Mucosa of descending colon (tissue), 3 donors: ENCODE data around the gene PDE2A. TPM values are rescaled to one million over a fixed set of nuclear protein-coding genes. Genes with fewer than 3 reads are reported as not detected.
"Not testable (repeated sequence)": the region's sequence is repeated elsewhere in the genome, so short reads cannot be mapped to it uniquely, and the experiment has no call there.

Experiments
- ATAC-seq: fragments of 200-7000 bp; cut with Tn5 transposase; one replicate; pipeline ENCODE4 v1.9.1; 2020; ENCODE audit warnings: mild to moderate bottlenecking, moderate library complexity
- DNase-seq, 3 donors: peaks; one replicate each; pipeline ENCODE4 v3.0.0-alpha.2; 2020
- H3K36me3 ChIP-seq: fragments of 200-600 bp; one replicate; pipeline ENCODE4 v1.8.0; 2021; ENCODE audit warnings: low read depth, mild to moderate bottlenecking
- H3K4me1 ChIP-seq: fragments of 200-600 bp; one replicate; pipeline ENCODE4 v1.8.0; 2021; ENCODE audit warnings: low read depth, mild to moderate bottlenecking
- H3K4me3 ChIP-seq: fragments of 200-600 bp; one replicate; pipeline ENCODE4 v1.8.0; 2021; ENCODE audit warnings: mild to moderate bottlenecking
- H3K9me3 ChIP-seq: fragments of 200-600 bp; one replicate; pipeline ENCODE4 v1.8.0; 2021; ENCODE audit warnings: mild to moderate bottlenecking
- intact Hi-C, 2 donors: fragments of 100-400 bp; cut with DNase I in 1 of 2; cut with micrococcal nuclease in 1 of 2; formaldehyde crosslinking; loops; one replicate each; pipeline versions ENCODE4 v1.11.0 to v1.11.1; 2022; cut with DNase I, micrococcal nuclease
- total RNA-seq, 3 donors: library from RNA; stranded (reverse); fragmentation: NEBNext Ultra II Directional in 2 of 3; extraction: Animal tissue kit (Norgen Biotek cat#: 25700) in 2 of 3; gene quantifications; one replicate each; pipeline versions ENCODE4 v1.2.1 to v1.2.4, GENCODE V29; 2021 to 2023
- TF ChIP-seq, protein P1 (sequence below): fragments of 200-600 bp; IDR thresholded peaks from one replicate; pipeline ENCODE4 v1.8.0; 2022; ENCODE audit warnings: antibody characterized with exemption, mild to moderate bottlenecking
- donor health status: DM: no; HTN: no; CAD: no; lungs with moderate emphysema.
- donor health status: DM: no; HTN: no; CAD: no.
- donor health status: DM: no; HTN: yes; CAD: no.

Gene PDE2A
- total RNA-seq, 3 donors from 2014 or later: 7.0 to 45.9 (median 9.6) TPM

DNA sequence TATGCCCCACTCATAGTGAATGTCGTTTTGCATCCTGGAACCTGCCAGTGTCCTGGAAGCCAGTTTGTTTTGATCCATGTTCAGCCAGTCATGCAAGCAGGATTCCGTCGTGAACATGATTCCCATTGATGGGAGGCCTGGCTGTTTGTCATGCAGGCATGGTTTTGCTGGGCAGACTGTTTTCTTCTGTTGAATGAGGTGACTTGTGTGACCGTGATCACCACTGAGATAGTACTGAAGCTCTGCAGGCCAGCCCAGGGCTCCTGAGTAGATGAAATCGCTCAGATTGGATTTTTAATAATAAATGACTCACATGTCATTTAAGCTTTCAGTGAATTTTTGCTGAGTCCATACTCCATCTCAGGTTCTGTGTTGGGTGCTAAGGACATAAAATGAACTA is 117.8 kb downstream of the PDE2A start:
- Histone ChIP-seq H3K9me3 (no peaks in the 10 kb centered on the region), H3K4me1 (no peaks in the 10 kb centered on the region), H3K36me3 (no peaks in the 10 kb centered on the region), H3K4me3 (no peak overlapping the region)
- ATAC-seq: no peak
- intact Hi-C loops: no loop called here
- no peak for DNase-seq
- TF ChIP-seq, protein P1, sequence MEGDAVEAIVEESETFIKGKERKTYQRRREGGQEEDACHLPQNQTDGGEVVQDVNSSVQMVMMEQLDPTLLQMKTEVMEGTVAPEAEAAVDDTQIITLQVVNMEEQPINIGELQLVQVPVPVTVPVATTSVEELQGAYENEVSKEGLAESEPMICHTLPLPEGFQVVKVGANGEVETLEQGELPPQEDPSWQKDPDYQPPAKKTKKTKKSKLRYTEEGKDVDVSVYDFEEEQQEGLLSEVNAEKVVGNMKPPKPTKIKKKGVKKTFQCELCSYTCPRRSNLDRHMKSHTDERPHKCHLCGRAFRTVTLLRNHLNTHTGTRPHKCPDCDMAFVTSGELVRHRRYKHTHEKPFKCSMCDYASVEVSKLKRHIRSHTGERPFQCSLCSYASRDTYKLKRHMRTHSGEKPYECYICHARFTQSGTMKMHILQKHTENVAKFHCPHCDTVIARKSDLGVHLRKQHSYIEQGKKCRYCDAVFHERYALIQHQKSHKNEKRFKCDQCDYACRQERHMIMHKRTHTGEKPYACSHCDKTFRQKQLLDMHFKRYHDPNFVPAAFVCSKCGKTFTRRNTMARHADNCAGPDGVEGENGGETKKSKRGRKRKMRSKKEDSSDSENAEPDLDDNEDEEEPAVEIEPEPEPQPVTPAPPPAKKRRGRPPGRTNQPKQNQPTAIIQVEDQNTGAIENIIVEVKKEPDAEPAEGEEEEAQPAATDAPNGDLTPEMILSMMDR: no peak

DNA sequence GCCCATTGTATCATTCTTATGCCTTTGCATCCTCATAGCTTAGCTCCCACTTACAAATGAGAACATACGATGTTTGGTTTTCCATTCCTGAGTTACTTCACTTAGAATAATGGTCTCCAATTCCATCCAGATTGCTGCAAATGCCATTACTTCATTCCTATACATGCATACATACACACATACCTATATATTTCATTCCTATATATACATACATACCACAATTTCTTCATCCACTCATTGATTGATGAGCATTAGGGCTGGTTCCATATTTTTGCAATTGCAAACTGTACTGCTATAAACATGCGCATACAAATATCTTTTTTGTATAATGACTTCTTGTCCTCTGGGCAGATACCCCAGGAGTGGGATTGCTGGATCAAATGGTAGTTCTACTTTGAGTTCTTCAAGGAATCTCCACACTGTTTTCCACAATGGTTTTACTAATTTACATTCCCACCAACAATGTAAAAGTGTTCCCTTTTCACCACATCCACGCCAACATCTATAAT is 119.2 kb downstream of the PDE2A start:
- H3K4me3 ChIP-seq, H3K4me1 ChIP-seq, H3K9me3 ChIP-seq, ATAC-seq, intact Hi-C loops, DNase-seq, H3K36me3 ChIP-seq: not testable (repeated sequence)

DNA sequence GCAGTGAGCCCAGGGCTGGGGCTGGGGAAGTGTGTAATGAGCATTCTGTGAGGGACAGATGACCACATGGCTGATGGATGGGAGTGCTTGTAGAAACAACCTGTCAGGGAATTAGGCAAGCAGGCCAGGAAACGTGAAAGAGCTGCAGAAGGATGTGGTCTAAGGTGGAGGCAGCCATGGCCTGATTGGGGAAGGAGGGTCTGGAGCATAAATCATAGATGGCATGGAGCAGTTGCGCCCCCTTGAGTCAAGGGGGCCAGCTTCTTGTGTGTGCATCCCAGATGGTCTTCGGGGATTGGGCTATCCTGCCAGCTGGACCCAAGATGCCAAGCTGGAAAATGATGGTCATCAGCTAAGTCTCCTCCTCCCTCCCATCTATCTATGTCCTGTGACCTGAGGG is 120.5 kb downstream of the PDE2A start:
- no peaks in the 10 kb centered on the region for H3K4me1 ChIP-seq
- no peaks in the 10 kb centered on the region for H3K9me3 ChIP-seq
- DNase-seq (peak in 1 of 3 donors; percentile 21), ATAC-seq (no peak)
- TF ChIP-seq, protein P1: no peak
- no peaks in the 10 kb centered on the region for H3K36me3 ChIP-seq
- H3K4me3 ChIP-seq: no peak overlapping the region
- intact Hi-C loops: no loop called here

DNA sequence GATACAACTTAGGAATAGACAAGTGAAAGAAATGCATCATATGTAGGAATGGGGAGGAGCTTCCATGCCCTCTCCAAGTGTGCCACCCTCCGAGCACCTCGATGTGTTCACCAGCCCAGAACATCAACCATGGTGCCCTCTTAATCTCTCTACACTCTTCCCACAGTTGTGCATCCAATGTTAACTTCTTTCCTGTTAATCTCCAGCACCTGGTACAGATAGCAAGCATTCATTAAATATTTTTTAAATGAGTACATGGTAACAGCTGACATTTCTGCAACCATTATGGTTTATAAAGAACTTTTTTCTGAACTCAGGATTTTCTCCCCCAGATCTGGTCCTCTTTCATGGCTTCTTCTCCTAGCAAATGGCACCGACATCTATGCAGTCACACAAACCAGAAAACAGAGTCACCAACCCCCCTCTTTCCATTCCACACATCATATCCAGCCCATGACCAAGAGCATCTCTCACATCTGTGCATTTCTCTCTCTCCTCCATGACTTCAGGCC is 121.8 kb downstream of the PDE2A start:
- no peak for ATAC-seq
- TF ChIP-seq, protein P1: no peak
- DNase-seq: no peak
- H3K36me3 ChIP-seq: no peaks in the 10 kb centered on the region
- no peaks in the 10 kb centered on the region for H3K4me1 ChIP-seq
- intact Hi-C loops: no loop called here
- no peak overlapping the region for H3K4me3 ChIP-seq
- no peaks in the 10 kb centered on the region for H3K9me3 ChIP-seq

DNA sequence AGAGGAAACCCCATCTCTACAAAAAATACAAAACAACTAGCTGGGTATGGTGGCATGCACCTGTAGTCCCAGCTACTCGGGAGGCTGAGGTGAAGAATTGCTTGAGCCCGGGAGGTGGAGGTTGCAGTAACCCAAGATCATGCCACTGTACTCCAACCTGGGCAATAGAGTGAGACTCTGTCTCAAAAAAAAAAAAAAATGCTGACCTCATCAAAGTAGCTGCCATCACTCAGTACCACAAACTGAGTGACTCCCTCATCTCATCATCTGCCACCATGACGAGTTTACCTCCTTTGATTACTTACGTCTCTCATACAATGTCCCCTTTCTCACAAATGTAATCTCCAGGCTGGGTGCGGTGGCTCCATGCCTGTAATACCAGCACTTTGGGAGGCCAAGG is 122.7 kb downstream of the PDE2A start:
- intact Hi-C loops: no loop called here
- no peak overlapping the region for H3K4me3 ChIP-seq
- DNase-seq (no peak), ATAC-seq (no peak)
- H3K9me3 ChIP-seq: no peaks in the 10 kb centered on the region
- no peaks in the 10 kb centered on the region for H3K4me1 ChIP-seq
- TF ChIP-seq, protein P1: no peak
- no peaks in the 10 kb centered on the region for H3K36me3 ChIP-seq

DNA sequence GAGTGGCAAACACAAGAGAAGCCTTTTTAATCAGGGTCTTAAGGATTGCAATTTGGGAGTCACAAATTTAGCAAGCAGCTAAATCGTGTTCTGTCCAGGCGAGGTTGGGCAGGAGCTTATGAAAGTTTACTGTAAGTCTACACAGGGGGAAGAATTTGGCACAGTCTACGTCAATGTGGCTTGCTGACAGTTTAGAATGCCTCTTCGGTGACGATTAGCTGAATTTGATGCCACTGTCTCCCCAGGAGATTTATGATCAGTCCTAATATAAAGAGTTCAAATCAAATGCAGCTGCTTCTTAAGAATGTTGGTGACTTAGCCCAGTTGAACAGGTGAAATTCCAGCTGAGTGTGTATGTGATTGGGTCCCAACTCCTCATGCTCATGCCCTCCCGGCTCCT is 125.8 kb downstream of the PDE2A start:
- intact Hi-C loops: no loop called here
- no peak for DNase-seq
- Histone ChIP-seq H3K4me3 (no peak overlapping the region), H3K9me3 (no peaks in the 10 kb centered on the region), H3K36me3 (no peaks in the 10 kb centered on the region), H3K4me1 (no peaks in the 10 kb centered on the region)
- TF ChIP-seq, protein P1: no peak
- no peak for ATAC-seq
